Activated CD8-positive, alpha-beta memory T cell treated with anti-CD3 and anti-CD28 coated beads for 4 hours (primary cell): ENCODE results near the gene FBXO15.

ENCODE experiments used
- DNase-seq, 2 donors: peaks; one replicate each; pipeline ENCODE4 v3.0.0-alpha.2; 2020; ENCODE audit warnings: low read depth in 2 of 2

FBXO15 gene

GRCh38 chr18:74153793-74154192, 6.2 kb upstream of the FBXO15 start:
- DNase-seq, result no peak

- no peak for DNase-seq
Measured at GRCh38 chr18:74153377-74153776, 5.7 kb upstream of the FBXO15 start.

- DNase-seq, result no peak
Measured at GRCh38 chr18:74152857-74153256, 5.2 kb upstream of the FBXO15 start.

GRCh38 chr18:74152270-74152669, 4.6 kb upstream of the FBXO15 start:
- no peak for DNase-seq

- DNase-seq, result no peak
Measured at GRCh38 chr18:74149878-74150277, 2.2 kb upstream of the FBXO15 start.

- no peak for DNase-seq
Measured at GRCh38 chr18:74148543-74149070, 973 bp upstream of the FBXO15 start.

- no peak for DNase-seq
Measured at GRCh38 chr18:74147491-74147778, 199 bp downstream of the FBXO15 start.

GRCh38 chr18:74146756-74147155, 878 bp downstream of the FBXO15 start:
- DNase-seq, result no peak

GRCh38 chr18:74142252-74142651, 5.4 kb downstream of the FBXO15 start:
- no peak for DNase-seq

- DNase-seq, result no peak
Measured at GRCh38 chr18:74141667-74142066, 6.0 kb downstream of the FBXO15 start.

- no peak for DNase-seq
Measured at GRCh38 chr18:74140582-74140981, 7.1 kb downstream of the FBXO15 start.

- DNase-seq, result no peak
Measured at GRCh38 chr18:74139888-74140287, 7.7 kb downstream of the FBXO15 start.

GRCh38 chr18:74139411-74139810, 8.2 kb downstream of the FBXO15 start:
- DNase-seq, result no peak

GRCh38 chr18:74137920-74138538, 9.6 kb downstream of the FBXO15 start:
- DNase-seq, result no peak

GRCh38 chr18:74132201-74132600, 15.4 kb downstream of the FBXO15 start:
- no peak for DNase-seq

GRCh38 chr18:74131124-74131523, 16.5 kb downstream of the FBXO15 start:
- no peak for DNase-seq

GRCh38 chr18:74128159-74128558, 19.5 kb downstream of the FBXO15 start:
- DNase-seq, result no peak

- DNase-seq, result no peak
Measured at GRCh38 chr18:74126684-74127655, 20.7 kb downstream of the FBXO15 start.

- DNase-seq, result no peak
Measured at GRCh38 chr18:74124642-74125041, 23.0 kb downstream of the FBXO15 start.

GRCh38 chr18:74123200-74123599, 24.4 kb downstream of the FBXO15 start:
- DNase-seq, result no peak

GRCh38 chr18:74116633-74117554, 30.7 kb downstream of the FBXO15 start:
- no peak for DNase-seq

GRCh38 chr18:74115046-74115445, 32.6 kb downstream of the FBXO15 start:
- DNase-seq, result no peak
